ENCODE results near the gene PELI1. TPM values are rescaled to one million over a fixed set of nuclear protein-coding genes. Genes with fewer than 3 reads are reported as not detected.

The PELI1 gene
- total RNA-seq, 2 experiments from 2014 or later: 257 to 274 TPM

GRCh38 chr2:64114912-64115277 is 29.3 kb downstream of the PELI1 start:
- H3K27me3 Mint-ChIP-seq: no peaks in the 10 kb centered on the region
- DNase-seq: no peak
- no peaks in the 10 kb centered on the region for H3K36me3 ChIP-seq (ENCODE audit: insufficient read depth, low read length)
- POLR2A ChIA-PET: interaction anchor here (1.1 to 3.4 kb wide), 2 partner anchors 8 to 28 kb away, joined by 3 to 10 read pairs; no protein-coding TSS in a partner anchor
- intact Hi-C loops (cut with DNase I, micrococcal nuclease): no loop called here
- no peak for ATAC-seq (ENCODE audit: poor library complexity)
- H3K27ac Mint-ChIP-seq: peak overlapping the region; percentile 16
- CTCF ChIA-PET: interaction anchor here (1.1 kb wide), 1 partner anchor 11 kb away, joined by 3 read pairs; no protein-coding TSS in a partner anchor
- H3K4me1 ChIP-seq (ENCODE audit: insufficient read depth, low read length): peaks cover 9% of the 10 kb centered on the region
- no peaks in the 10 kb centered on the region for H3K36me3 Mint-ChIP-seq (ENCODE audit: low read depth)
- peak overlapping the region; percentile 59 for H3K4me3 Mint-ChIP-seq
- H3K9me3 ChIP-seq (ENCODE audit: control insufficient read depth in 1 of 2, insufficient read depth in 1 of 2, low read length in 2 of 2): no peaks in the 10 kb centered on the region
- H3K27ac ChIP-seq (ENCODE audit: low read depth in 1 of 2, low read length in 2 of 2): peak overlapping the region in 1 of 2 donors; percentile 13
- no peaks in the 10 kb centered on the region for H3K9me3 Mint-ChIP-seq
- peaks cover 85% of the 10 kb centered on the region for H3K4me1 Mint-ChIP-seq (ENCODE audit: low read depth)
- TF ChIP-seq, protein P1, sequence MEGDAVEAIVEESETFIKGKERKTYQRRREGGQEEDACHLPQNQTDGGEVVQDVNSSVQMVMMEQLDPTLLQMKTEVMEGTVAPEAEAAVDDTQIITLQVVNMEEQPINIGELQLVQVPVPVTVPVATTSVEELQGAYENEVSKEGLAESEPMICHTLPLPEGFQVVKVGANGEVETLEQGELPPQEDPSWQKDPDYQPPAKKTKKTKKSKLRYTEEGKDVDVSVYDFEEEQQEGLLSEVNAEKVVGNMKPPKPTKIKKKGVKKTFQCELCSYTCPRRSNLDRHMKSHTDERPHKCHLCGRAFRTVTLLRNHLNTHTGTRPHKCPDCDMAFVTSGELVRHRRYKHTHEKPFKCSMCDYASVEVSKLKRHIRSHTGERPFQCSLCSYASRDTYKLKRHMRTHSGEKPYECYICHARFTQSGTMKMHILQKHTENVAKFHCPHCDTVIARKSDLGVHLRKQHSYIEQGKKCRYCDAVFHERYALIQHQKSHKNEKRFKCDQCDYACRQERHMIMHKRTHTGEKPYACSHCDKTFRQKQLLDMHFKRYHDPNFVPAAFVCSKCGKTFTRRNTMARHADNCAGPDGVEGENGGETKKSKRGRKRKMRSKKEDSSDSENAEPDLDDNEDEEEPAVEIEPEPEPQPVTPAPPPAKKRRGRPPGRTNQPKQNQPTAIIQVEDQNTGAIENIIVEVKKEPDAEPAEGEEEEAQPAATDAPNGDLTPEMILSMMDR (IDR thresholded peaks at IDR 0.05): no peak
- no peaks in the 10 kb centered on the region for H3K27me3 ChIP-seq (ENCODE audit: control insufficient read depth in 1 of 2, insufficient read depth in 2 of 2, low read length in 2 of 2)
- H3K4me3 ChIP-seq (ENCODE audit: low read length): no peak overlapping the region

DNA sequence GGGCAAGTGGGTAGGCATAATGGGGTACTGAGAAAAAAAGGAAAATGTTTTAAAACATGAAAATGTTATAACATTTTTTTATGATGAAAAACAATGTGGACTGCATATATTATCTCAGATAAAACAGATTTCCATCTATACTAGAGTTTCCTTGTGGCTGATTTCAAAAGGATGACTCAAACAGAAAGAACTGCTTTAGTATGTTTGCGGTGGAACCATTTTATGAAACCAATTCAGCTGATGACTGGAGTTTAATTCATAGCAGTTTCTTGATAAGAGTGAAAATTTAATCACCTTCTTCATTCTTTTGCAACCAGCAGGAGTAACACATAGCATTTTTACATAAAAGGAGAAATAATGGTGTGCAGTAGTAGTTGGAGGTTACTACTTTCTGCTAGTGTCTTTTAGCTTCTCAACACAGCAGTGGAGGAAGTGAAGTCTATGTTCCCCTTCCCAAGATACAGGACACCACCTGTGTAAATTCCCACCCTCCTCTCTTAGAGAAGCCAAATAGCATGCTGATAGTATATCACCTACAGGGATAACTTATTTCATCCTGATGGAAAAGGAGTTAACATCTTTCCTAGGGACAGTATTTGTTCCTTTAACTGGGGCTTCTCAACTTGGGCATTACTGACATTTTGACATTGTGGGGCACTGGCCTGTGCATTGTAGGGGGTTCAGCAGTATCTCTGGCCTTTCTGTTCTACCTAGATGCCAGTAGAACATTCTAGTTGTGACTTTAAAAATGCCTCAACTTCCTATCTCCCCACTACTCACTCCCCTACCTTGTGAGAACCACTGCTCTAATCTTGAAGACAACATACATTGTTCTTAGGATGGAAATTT is 29.9 kb downstream of the PELI1 start:
- no peak overlapping the region for H3K4me3 ChIP-seq (ENCODE audit: low read length)
- peaks cover 86% of the 10 kb centered on the region for H3K4me1 Mint-ChIP-seq (ENCODE audit: low read depth)
- no peaks in the 10 kb centered on the region for H3K36me3 ChIP-seq (ENCODE audit: insufficient read depth, low read length)
- peak; percentile 72 for ATAC-seq (ENCODE audit: poor library complexity)
- H3K9me3 Mint-ChIP-seq: no peaks in the 10 kb centered on the region
- no peaks in the 10 kb centered on the region for H3K27me3 ChIP-seq (ENCODE audit: control insufficient read depth in 1 of 2, insufficient read depth in 2 of 2, low read length in 2 of 2)
- H3K27ac Mint-ChIP-seq: peak overlapping the region; percentile 16
- intact Hi-C loops (cut with DNase I, micrococcal nuclease): no loop called here
- H3K4me1 ChIP-seq (ENCODE audit: insufficient read depth, low read length): peaks cover 11% of the 10 kb centered on the region
- H3K4me3 Mint-ChIP-seq: peak overlapping the region; percentile 59
- H3K9me3 ChIP-seq (ENCODE audit: control insufficient read depth in 1 of 2, insufficient read depth in 1 of 2, low read length in 2 of 2): no peaks in the 10 kb centered on the region
- ChIA-PET CTCF (no interaction called here), POLR2A (interaction anchor here (3.4 kb wide), 1 partner anchor 28 kb away, joined by 10 read pairs; no protein-coding TSS in a partner anchor)
- H3K27ac ChIP-seq (ENCODE audit: low read depth in 1 of 2, low read length in 2 of 2): peak overlapping the region in 1 of 2 donors; percentile 13
- peak in 3 of 14 experiments; percentile 53 to 55 (median 54) for DNase-seq
- no peaks in the 10 kb centered on the region for H3K36me3 Mint-ChIP-seq (ENCODE audit: low read depth)
- no peaks in the 10 kb centered on the region for H3K27me3 Mint-ChIP-seq
- TF ChIP-seq, protein P1 (IDR thresholded peaks at IDR 0.05): no peak

DNA sequence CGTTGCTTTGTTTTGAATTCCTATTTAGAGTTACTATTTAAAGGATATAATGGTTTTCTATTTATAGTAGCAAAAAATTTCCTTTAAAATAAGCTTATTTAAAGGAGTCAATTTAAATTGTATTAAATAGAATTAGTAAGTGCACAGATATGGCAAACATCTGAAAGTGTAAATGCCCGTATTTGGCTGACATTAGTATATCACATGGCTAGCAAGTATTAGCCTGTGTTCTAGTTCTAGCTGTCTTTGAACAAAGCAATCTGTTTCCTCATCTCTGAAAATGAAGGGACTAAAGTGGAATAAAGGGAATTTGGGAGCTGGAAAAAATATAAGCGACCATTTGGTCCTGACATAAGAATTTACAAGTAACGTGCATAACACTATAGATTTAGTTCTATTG is 32.2 kb downstream of the PELI1 start:
- Mint-ChIP-seq H3K27ac (no peak overlapping the region), H3K4me1 (ENCODE audit: low read depth) (peaks cover 89% of the 10 kb centered on the region), H3K27me3 (no peaks in the 10 kb centered on the region), H3K4me3 (no peak overlapping the region), H3K36me3 (ENCODE audit: low read depth) (peaks cover 19% of the 10 kb centered on the region), H3K9me3 (no peaks in the 10 kb centered on the region)
- TF ChIP-seq, protein P1 (IDR thresholded peaks at IDR 0.05): no peak
- Histone ChIP-seq H3K27me3 (ENCODE audit: control insufficient read depth in 1 of 2, insufficient read depth in 2 of 2, low read length in 2 of 2) (no peaks in the 10 kb centered on the region), H3K4me3 (ENCODE audit: low read length) (no peak overlapping the region), H3K4me1 (ENCODE audit: insufficient read depth, low read length) (peaks cover 17% of the 10 kb centered on the region), H3K36me3 (ENCODE audit: insufficient read depth, low read length) (peaks cover 11% of the 10 kb centered on the region), H3K9me3 (ENCODE audit: control insufficient read depth in 1 of 2, insufficient read depth in 1 of 2, low read length in 2 of 2) (no peaks in the 10 kb centered on the region), H3K27ac (ENCODE audit: low read depth in 1 of 2, low read length in 2 of 2) (no peak overlapping the region)
- ATAC-seq (ENCODE audit: poor library complexity) (no peak), DNase-seq (no peak)
- ChIA-PET CTCF (interaction anchor here (1.0 kb wide), 1 partner anchor 216 kb away, joined by 3 read pairs; no protein-coding TSS in a partner anchor), POLR2A (interaction anchor here (0.6 to 1.2 kb wide), 3 partner anchors 12 to 30 kb away, joined by 3 to 4 read pairs (median 3); no protein-coding TSS in a partner anchor)
- intact Hi-C loops (cut with DNase I, micrococcal nuclease): no loop called here
